GM21381 (cell line): ENCODE measurements around the gene CLDN14.

Source experiments
- ATAC-seq: cut with Tn5 transposase; IDR thresholded peaks from one replicate; pipeline ENCODE4 v1.9.1; 2021; ENCODE audit warnings: mild to moderate bottlenecking, moderate library complexity; ENCODE audit not compliant: unreplicated experiment

CLDN14 gene

GRCh38 chr21:36436829-36437744, 42.8 kb downstream of the CLDN14 start:
- no peak for ATAC-seq

- no peak for ATAC-seq
These were observed 45.8 kb downstream of the CLDN14 start for GRCh38 chr21:36434144-36434543.

DNA sequence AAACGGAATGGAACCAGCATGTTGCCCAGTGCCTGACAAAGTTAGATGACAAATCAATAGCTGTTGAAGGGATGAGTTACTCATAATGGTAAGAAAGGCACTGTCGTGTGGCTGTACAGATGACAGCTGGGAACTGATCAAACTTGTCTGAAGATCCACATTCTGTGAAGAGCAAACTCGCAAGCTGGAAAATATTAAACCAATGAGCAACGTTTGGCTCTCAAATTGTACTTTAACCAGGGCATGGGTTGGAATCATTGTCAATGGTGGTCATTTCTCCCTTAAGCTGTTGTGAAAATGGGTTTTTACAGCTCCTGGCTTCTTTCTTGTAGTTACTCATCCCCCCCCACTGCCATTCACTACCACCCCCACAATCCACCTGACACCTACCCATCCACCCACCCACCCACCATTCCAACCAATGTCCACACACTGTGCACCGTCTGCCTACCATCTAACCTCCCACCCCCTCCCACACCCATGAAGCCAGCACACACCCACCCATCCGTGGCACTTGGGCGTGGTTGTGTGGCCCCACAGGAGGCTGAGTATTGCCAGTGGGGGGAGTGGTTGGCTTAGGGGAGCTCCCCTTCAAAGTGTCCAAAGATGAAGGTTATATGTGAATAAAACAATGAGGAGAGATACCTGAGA, 46.7 kb downstream of the CLDN14 start:
- ATAC-seq, result no peak

GRCh38 chr21:36431252-36431651, 48.7 kb downstream of the CLDN14 start:
- no peak for ATAC-seq

DNA sequence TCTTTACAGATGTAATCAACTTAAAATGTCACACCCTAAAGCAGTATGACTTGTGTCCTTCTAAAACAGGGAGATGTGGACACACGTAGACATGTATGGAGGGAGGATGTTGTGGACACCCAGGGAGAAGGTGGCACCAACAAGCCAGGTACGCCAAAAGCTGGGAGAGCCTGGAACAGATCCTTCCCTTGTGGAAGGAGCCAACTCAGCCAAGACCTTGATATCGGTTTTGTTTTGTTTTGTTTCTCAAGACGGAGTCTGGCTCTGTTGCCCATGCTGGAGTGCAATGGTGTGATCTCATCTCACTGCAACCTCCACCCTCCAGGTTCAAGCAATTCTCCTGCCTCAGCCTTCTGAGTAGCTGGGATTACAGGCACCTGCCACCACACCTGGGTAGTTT, 49.1 kb downstream of the CLDN14 start:
- no peak for ATAC-seq

GRCh38 chr21:36429947-36430546, 49.9 kb downstream of the CLDN14 start:
- ATAC-seq, result peak; percentile 70

DNA sequence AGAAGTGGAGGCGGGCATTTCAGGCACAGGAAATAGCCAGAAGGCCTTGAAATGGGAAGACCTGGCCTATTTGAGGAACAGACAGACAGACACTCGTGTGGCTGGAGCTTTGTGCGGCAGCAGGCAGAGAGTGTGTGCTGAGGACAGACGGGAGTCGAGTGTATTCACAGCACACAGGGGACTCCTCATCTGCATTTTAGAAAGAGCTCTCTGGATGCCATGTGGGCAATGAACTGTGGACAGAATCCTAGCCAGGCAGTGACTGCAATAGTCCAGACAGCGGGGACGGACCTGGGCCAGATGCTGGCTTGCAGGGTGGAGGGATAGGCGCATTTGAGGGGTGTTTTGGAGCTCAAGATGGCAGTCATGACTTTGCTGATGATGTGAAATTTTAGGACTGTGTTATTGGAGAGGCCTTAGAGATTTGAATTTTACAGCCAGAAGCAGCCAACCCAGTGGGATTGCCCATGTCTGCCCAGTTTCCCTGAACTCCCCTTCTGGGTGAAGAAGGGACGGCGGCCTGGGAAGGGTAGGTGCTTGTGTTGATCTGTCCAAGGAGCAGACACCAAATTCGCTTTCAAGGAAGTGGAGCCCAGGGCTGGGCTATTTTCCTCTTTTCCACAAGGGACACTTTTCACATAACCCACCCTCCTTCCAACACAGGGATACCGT, 51.0 kb downstream of the CLDN14 start:
- ATAC-seq, result no peak

GRCh38 chr21:36427502-36427901, 52.4 kb downstream of the CLDN14 start:
- no peak for ATAC-seq

GRCh38 chr21:36425286-36425685, 54.6 kb downstream of the CLDN14 start:
- ATAC-seq, result no peak

DNA sequence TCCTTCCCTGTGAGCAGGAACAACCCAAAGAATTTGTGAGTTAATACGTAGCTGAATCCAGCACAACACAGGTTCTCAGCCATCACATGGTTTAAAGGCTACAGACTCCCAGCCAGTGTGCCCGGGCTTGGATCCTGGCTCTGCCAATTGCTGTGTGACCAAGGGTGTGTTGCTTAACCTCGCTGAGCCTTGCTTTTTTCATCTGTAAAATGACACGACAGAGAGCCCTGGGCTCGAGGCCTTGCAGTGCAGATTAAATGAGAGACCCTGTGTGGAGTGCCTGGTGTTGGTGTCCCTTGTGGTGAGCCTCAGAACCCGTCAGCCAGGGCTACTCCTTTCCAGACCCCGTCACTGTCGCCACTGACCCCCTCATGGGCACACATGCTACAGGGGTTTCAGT, 55.3 kb downstream of the CLDN14 start:
- ATAC-seq, result no peak

GRCh38 chr21:36423771-36424433, 56.0 kb downstream of the CLDN14 start:
- ATAC-seq, result no peak

- no peak for ATAC-seq
These were observed 57.4 kb downstream of the CLDN14 start for GRCh38 chr21:36422279-36423098.

GRCh38 chr21:36420571-36421339, 59.2 kb downstream of the CLDN14 start:
- no peak for ATAC-seq

- ATAC-seq, result no peak
These were observed 59.9 kb downstream of the CLDN14 start for GRCh38 chr21:36419996-36420395.

- no peak for ATAC-seq
These were observed 60.7 kb downstream of the CLDN14 start for GRCh38 chr21:36419241-36419640.

DNA sequence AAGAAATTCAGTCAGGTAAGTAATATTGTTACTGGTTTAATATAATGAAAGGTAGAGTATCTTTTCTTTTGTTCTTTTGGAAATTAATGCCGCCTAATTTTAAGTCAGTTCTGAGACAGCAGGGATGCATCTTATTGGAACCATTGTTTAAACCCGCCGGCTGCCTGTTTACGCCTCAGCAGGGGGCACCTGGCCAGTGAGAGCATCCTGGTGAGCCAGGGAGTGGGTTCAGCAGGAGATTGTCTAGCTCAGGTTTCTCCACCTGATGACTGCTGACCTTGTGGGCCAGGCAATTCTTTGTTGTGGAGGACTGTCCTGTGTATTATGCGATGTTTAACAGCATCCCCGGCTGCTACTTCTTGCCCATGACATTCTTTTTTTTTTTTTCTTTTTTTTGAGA, 64.5 kb downstream of the CLDN14 start:
- no peak for ATAC-seq

- ATAC-seq, result no peak
These were observed 67.0 kb downstream of the CLDN14 start for GRCh38 chr21:36412916-36413315.

- no peak for ATAC-seq
These were observed 68.6 kb downstream of the CLDN14 start for GRCh38 chr21:36411301-36411700.
